ENCODE results near the gene DOCK2.
"Not testable (repeated sequence)": the region's sequence is repeated elsewhere in the genome, so short reads cannot be mapped to it uniquely, and the experiment has no call there.

The DOCK2 gene

DNA sequence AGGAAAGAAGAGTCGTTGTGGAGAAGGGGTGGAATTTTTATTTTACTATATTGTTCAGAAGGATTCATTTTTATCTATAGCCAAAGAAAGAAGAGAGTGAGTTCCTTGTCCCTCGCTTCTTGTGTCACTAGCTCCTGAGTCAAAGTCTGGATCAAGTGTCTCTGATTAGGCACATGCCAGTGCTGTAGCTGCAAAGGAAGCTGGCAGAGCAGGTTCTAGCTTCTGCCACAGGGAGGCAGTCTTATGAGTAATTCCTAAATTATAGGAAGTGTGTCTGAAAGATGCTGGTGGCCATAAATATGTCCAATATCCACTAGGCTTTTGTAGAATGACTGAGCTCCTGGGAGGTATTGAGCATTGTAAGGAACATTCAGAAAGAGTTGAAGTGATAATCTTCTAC lies 84.7 kb downstream of the DOCK2 start:
- peaks cover 86 to 100% (median 90%) of the 10 kb centered on the region in 11 experiments for H3K36me3 ChIP-seq
- no peaks in the 10 kb centered on the region for H3K27me3 ChIP-seq
- H3K27ac ChIP-seq = no peak overlapping the region
- TF ChIP-seq Cebpa-rat (IDR thresholded peaks at IDR 0.05) = no peak
- H3K9me3 ChIP-seq (replicated peaks in 1 of 11) = peaks cover 0 to 22% (median 0%) of the 10 kb centered on the region in 11 experiments; a peak in 6 of 22 replicates
- no peak overlapping the region for H3K9ac ChIP-seq
- H3K4me3 ChIP-seq = no peak overlapping the region
- peaks cover 0 to 78% (median 0%) of the 10 kb centered on the region in 11 experiments; a peak in 7 of 22 replicates for H4K20me1 ChIP-seq
- no peaks in the 10 kb centered on the region for H3K4me1 ChIP-seq
- no peak overlapping the region for H3K4me2 ChIP-seq

DNA sequence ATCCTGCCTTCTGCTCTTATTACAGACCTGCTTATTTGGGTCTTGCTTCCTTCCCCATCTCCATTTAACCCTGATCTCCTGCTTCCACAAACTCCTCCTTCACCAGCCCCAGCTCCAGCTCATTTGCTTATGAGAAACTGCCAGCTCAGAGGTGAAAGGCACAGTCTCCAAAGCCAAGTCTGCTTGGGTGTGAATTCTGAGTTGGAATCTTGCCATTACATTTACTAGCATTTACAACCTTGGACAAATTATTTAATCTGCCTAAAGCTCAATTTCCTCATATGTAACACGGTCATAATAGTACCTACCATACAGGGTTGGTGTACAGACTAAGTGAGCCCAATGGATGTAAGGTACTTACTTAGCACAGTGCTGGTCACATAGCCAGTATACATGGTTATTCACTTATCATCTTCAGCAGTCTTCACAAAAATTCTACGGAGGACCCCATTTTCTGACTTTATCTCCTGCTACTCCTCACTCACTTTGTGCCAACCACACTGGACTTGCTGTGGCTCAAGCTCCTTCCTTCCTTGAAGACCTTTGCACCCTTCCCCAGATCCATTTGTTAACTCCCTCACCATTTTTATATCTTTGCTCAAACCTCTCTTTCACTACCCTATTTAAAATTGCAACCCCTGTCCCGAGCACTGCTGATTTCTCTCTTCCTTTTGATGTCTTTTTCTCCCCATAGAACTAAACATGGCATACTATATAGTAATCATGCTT lies 86.2 kb downstream of the DOCK2 start:
- no peak for TF ChIP-seq Cebpa-rat (IDR thresholded peaks at IDR 0.05)
- Histone ChIP-seq H3K27me3 (no peaks in the 10 kb centered on the region), H4K20me1 (peaks cover 0 to 88% (median 0%) of the 10 kb centered on the region in 11 experiments; a peak in 7 of 22 replicates), H3K9me3 (replicated peaks in 1 of 11) (peaks cover 0 to 22% (median 0%) of the 10 kb centered on the region in 11 experiments; a peak in 6 of 22 replicates), H3K4me3 (no peak overlapping the region), H3K4me2 (no peak overlapping the region), H3K36me3 (peaks cover 78 to 100% (median 89%) of the 10 kb centered on the region in 11 experiments), H3K4me1 (no peaks in the 10 kb centered on the region), H3K27ac (no peak overlapping the region), H3K9ac (no peak overlapping the region)

DNA sequence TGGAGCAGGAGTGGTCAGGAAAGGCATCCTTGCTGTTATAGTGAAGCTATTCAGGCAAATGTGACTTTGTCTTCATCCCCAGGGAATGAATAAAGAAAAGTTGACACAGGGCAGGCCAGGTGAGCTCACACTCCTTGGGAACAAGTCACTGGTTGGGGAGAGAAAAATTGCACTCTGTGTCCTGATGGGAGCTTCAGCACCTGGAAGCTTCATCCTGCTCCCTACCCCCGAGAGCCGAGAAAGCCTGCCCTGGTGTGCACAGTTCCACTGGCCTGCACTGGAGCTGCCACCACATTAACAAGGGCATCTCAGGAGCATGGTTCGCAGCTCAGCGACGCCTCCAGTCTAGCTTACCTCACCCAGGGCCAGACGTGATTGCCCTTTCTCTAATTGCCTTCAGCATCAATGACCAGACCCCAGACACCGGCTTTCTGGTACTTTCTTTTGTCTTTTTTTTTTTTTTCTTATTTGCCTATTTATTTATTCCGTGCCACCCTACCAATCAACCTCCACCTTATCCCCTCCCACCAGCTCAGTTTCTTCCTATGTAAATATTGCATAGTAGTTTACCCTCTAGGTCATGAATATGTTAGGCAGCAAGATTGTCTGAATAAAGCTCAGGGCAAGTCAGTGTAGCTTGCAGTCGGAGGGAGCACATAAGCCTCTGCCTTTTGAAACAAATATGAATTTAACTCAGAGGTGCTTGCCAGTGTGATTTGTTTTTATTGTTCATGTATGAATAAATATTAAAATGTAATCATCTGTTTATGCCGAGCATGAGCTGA lies 87.4 kb downstream of the DOCK2 start:
- Histone ChIP-seq H3K9me3 (replicated peaks in 1 of 11) (peaks cover 0 to 22% (median 0%) of the 10 kb centered on the region in 11 experiments; a peak in 6 of 22 replicates), H3K9ac (no peak overlapping the region), H3K4me1 (no peaks in the 10 kb centered on the region), H3K4me2 (no peak overlapping the region), H4K20me1 (peaks cover 0 to 93% (median 0%) of the 10 kb centered on the region in 11 experiments; a peak in 7 of 22 replicates), H3K36me3 (peaks cover 71 to 100% (median 89%) of the 10 kb centered on the region in 11 experiments), H3K27ac (no peak overlapping the region), H3K27me3 (no peaks in the 10 kb centered on the region), H3K4me3 (no peak overlapping the region)
- TF ChIP-seq Cebpa-rat (IDR thresholded peaks at IDR 0.05) = no peak

DNA sequence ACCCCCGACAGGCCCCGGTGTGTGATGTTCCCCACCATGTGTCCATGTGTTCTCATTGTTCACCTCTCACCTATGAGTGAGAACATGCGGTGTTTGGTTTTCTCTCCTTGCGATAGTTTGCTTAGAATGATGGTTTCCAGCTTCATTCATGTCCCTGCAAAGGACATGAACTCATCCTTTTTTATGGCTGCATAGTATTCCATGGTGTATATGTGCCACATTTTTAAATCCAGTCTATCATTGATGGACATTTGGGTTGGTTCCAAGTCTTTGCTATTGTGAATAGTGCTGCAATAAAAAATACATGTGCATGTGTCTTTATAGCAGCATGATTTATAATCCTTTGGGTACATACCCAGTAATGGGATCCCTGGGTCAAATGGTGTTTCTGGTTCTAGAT lies 88.6 kb downstream of the DOCK2 start:
- Histone ChIP-seq H3K9me3 (replicated peaks in 1 of 11) (peaks cover 0 to 15% (median 0%) of the 10 kb centered on the region in 11 experiments; a peak in 6 of 22 replicates), H3K36me3 (peaks cover 65 to 100% (median 88%) of the 10 kb centered on the region in 11 experiments), H4K20me1 (peaks cover 0 to 91% (median 0%) of the 10 kb centered on the region in 11 experiments; a peak in 7 of 22 replicates)
- H3K9ac ChIP-seq, H3K27ac ChIP-seq, H3K4me3 ChIP-seq, H3K4me1 ChIP-seq, H3K27me3 ChIP-seq, H3K4me2 ChIP-seq: not testable (repeated sequence)

DNA sequence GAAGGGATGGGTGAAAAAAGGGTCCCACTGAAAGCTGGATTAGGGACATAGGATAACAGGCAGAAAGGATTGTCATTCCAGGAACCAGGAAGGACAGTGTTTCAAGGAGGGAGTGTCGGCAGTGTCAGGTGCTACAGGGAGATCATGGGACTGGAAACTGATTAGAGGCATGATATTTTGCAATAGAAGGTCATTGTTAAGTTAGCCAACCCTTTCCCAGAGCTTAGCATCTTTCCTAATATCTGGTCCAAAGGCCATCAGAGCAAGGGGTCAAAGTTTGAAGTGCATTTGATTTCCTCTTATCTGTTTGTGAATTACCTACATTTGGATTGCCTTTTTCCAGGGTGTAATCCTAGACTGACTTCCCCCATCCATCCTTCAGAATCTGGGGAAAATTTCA lies 91.3 kb downstream of the DOCK2 start:
- peaks cover 0 to 89% (median 0%) of the 10 kb centered on the region in 11 experiments; a peak in 7 of 22 replicates for H4K20me1 ChIP-seq
- H3K27me3 ChIP-seq = no peaks in the 10 kb centered on the region
- H3K27ac ChIP-seq = no peak overlapping the region
- peaks cover 0 to 11% (median 0%) of the 10 kb centered on the region in 10 experiments; a peak in 5 of 20 replicates for H3K4me1 ChIP-seq
- H3K4me2 ChIP-seq = no peak overlapping the region
- H3K4me3 ChIP-seq = no peak overlapping the region
- H3K9ac ChIP-seq = no peak overlapping the region
- TF ChIP-seq Cebpa-rat (IDR thresholded peaks at IDR 0.05) = no peak
- H3K9me3 ChIP-seq (replicated peaks in 1 of 11) = peaks cover 0 to 14% (median 0%) of the 10 kb centered on the region in 11 experiments; a peak in 6 of 22 replicates
- peaks cover 60 to 97% (median 78%) of the 10 kb centered on the region in 11 experiments for H3K36me3 ChIP-seq

DNA sequence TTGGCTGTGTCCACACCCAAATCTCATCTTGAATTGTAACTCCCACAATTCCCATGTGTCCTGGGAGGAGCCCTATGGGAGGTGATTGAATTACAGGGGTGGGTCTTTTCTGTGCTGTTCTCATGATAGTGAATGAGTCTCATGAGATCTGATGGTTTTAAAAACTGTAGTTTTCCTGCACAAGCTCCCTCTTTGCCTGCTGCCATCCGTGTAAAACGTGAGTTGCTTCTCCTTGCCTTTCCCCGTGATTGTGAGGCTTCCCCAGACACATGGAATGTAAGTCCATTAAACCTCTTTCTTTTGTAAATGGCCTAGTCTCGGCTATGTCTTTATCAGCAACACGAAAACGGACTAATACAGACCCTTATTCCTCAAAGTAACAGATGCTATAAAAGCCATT lies 94.1 kb downstream of the DOCK2 start:
- H4K20me1 ChIP-seq = peaks cover 0 to 91% (median 0%) of the 10 kb centered on the region in 11 experiments; a peak in 7 of 22 replicates
- no peak for TF ChIP-seq Cebpa-rat (IDR thresholded peaks at IDR 0.05)
- no peak overlapping the region for H3K4me3 ChIP-seq
- no peak overlapping the region for H3K4me2 ChIP-seq
- H3K9ac ChIP-seq = no peak overlapping the region
- peaks cover 22 to 39% (median 25%) of the 10 kb centered on the region in 10 experiments for H3K4me1 ChIP-seq
- no peak overlapping the region for H3K27ac ChIP-seq
- peaks cover 42 to 99% (median 70%) of the 10 kb centered on the region in 11 experiments for H3K36me3 ChIP-seq
- no peaks in the 10 kb centered on the region for H3K27me3 ChIP-seq
- peaks cover 0 to 8% (median 4%) of the 10 kb centered on the region in 11 experiments; a peak in 7 of 22 replicates for H3K9me3 ChIP-seq (replicated peaks in 1 of 11)

DNA sequence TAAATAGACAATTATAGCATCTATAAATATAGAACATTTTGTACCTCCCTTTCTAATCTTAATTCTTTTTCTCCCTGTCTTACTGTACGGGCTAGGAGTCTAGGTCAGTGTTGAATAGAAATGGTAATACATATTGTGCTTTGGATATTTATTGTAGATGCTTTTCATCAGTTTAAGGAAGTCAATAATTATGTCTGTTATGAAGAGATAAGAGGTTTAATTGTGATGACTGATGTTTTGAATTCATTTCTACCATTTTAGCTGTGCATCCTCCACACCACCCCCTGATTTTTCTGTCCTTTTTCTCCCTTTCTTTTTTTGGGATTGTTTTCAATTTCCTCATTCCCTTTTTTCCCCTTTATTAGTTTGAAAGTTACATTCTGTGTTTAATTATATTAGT lies 95.8 kb downstream of the DOCK2 start:
- no peak overlapping the region for H3K27ac ChIP-seq
- H3K27me3 ChIP-seq = no peaks in the 10 kb centered on the region
- no peak overlapping the region for H3K9ac ChIP-seq
- H3K36me3 ChIP-seq = peaks cover 51 to 99% (median 71%) of the 10 kb centered on the region in 11 experiments
- TF ChIP-seq Cebpa-rat (IDR thresholded peaks at IDR 0.05) = no peak
- H3K4me2 ChIP-seq = peak overlapping the region in 2 of 11 experiments; percentile 19 to 24; a peak in 2 of 22 replicates
- no peak overlapping the region for H3K4me3 ChIP-seq
- peaks cover 0 to 8% (median 5%) of the 10 kb centered on the region in 11 experiments; a peak in 7 of 22 replicates for H3K9me3 ChIP-seq (replicated peaks in 1 of 11)
- peaks cover 0 to 89% (median 0%) of the 10 kb centered on the region in 11 experiments; a peak in 6 of 22 replicates for H4K20me1 ChIP-seq
- H3K4me1 ChIP-seq = peaks cover 22 to 41% (median 25%) of the 10 kb centered on the region in 10 experiments

DNA sequence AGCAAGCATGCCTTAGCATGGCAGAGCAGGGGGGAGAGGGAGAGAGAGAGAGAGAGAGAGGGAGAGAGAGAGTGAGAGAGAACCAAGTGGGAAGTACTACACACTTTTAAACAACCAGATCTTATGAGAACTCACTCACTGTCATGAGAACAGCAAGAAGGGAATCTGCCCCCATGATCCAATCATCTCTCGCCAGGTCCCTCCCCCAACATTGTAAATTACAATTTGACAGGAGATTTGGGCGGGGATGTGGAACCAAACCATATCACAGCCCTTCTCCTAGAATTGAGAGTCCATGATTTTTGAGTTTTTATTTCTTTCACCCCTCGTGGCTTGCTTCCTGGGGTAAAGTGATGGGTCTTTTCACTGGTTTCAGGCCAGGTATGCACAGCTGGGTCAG lies 98.8 kb downstream of the DOCK2 start:
- Histone ChIP-seq H3K9me3 (replicated peaks in 1 of 11) (peaks cover 0 to 11% (median 5%) of the 10 kb centered on the region in 11 experiments; a peak in 10 of 22 replicates), H3K4me1 (peaks cover 22 to 41% (median 25%) of the 10 kb centered on the region in 10 experiments), H3K4me2 (peak overlapping the region in 9 of 11 experiments; percentile 67 to 96 (median 83); a peak in 17 of 22 replicates), H3K27me3 (no peaks in the 10 kb centered on the region), H3K9ac (no peak overlapping the region), H4K20me1 (peaks cover 0 to 91% (median 0%) of the 10 kb centered on the region in 11 experiments; a peak in 6 of 22 replicates), H3K4me3 (no peak overlapping the region), H3K27ac (peak overlapping the region in 7 of 11 experiments; percentile 10 to 75 (median 63); a peak in 5 of 22 replicates), H3K36me3 (peaks cover 50 to 99% (median 68%) of the 10 kb centered on the region in 11 experiments)
- no peak for TF ChIP-seq Cebpa-rat (IDR thresholded peaks at IDR 0.05)
